Fibroblast of lung (primary cell): ENCODE results near the gene UNC45B.

ENCODE experiments used
- CTCF ChIP-seq, 2 donors: IDR thresholded peaks in 1 of 2; conservative IDR thresholded peaks in 1 of 2; 1 replicate in 1 of 2; 2 replicates in 1 of 2; pipeline ENCODE4 v1.5.1; 2011 to 2012; ENCODE audit warnings: low read length in 2 of 2, control low read depth in 1 of 2, inconsistent platforms in 1 of 2, low read depth in 1 of 2, mild to moderate bottlenecking in 1 of 2
- EZH2 ChIP-seq: IDR thresholded peaks from 2 replicates; pipeline ENCODE4 v1.5.1; 2012; ENCODE audit warnings: low read length, control low read depth, mild to moderate bottlenecking; ENCODE audit errors: missing control alignments

DNA sequence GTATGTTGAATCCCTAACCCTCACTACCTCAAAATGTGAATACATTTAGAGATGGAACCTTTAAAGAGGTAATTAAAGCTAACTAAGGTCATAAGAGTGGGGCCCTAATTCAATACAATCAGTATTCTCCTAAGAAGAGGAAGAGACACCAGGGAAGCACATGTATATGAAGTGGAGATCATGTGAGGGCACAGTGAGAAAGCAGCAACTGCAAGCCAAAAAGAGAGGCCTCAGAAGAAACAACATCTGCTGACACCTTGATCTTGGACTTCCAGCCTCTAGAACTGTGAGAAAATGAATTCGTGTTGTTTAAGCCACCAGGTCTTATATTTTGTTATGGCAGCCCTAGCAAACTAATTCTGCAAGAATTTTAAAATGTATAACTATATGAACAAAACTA lies 82.0 kb downstream of the UNC45B start:
- TF ChIP-seq CTCF (conservative IDR thresholded peaks at IDR 0.05 in 1 of 2, IDR thresholded peaks at IDR 0.05 in 1 of 2; ENCODE audit: low read depth in 1 of 2, low read length in 2 of 2) (no peak), EZH2 (no peak)
